ENCODE measurements around the gene RAB34.
"Not testable (repeated sequence)": the region's sequence is repeated elsewhere in the genome, so short reads cannot be mapped to it uniquely, and the experiment has no call there.

- TF ChIP-seq TFE3 (CRISPR knock-in tag; IDR thresholded peaks at IDR 0.05); ZBTB40 (IDR thresholded peaks at IDR 0.05); ZBTB40 (CRISPR knock-in tag; IDR thresholded peaks at IDR 0.05); HDAC1 (IDR thresholded peaks at IDR 0.05); MXD1 (CRISPR knock-in tag; IDR thresholded peaks at IDR 0.05; ENCODE audit: borderline replicate concordance, poor library complexity, severe bottlenecking); MYC (IDR thresholded peaks at IDR 0.05; ENCODE audit: low read depth, low read length); MYC (CRISPR knock-in tag; IDR thresholded peaks at IDR 0.05; ENCODE audit: borderline replicate concordance, low read depth); FOXM1 (IDR thresholded peaks at IDR 0.05; ENCODE audit: low read depth); FOXM1 (CRISPR knock-in tag; IDR thresholded peaks at IDR 0.05; ENCODE audit: low read depth); CCNT2 (IDR thresholded peaks at IDR 0.05; ENCODE audit: borderline replicate concordance, extremely low read depth, insufficient read length, low read depth, low read length); CTCF (IDR thresholded peaks at IDR 0.05 in 2 of 3, conservative IDR thresholded peaks at IDR 0.05 in 1 of 3; ENCODE audit: insufficient read depth in 2 of 3, low read depth in 1 of 3, low read length in 3 of 3); MAX (CRISPR knock-in tag; IDR thresholded peaks at IDR 0.05); CREM (IDR thresholded peaks at IDR 0.05; ENCODE audit: low read depth); CEBPB (tag; IDR thresholded peaks at IDR 0.05): not testable (repeated sequence)
- TF ChIP-seq SIN3A (IDR thresholded peaks at IDR 0.05; ENCODE audit: borderline replicate concordance in 2 of 2, control insufficient read depth in 1 of 2, low read depth in 2 of 2, low read length in 2 of 2) = 0 out of 4 replicates have a peak, but pooled peaks of 1 of the 2 experiments have one; percentile 10
Observed at GRCh38 chr17:28723836-28724499, 6.3 kb upstream of the RAB34 start.
